ENCODE data around the gene ENHO.

GRCh38 chr9:34566322-34566721, 43.5 kb upstream of the ENHO start:
- no peak for TF ChIP-seq CTCF (conservative IDR thresholded peaks at IDR 0.05 in 1 of 2, IDR thresholded peaks at IDR 0.05 in 1 of 2; ENCODE audit: low read depth in 1 of 2, low read length in 2 of 2)
- TF ChIP-seq EZH2 (IDR thresholded peaks at IDR 0.05; ENCODE audit: low read length, missing control alignments): no peak
